GM18909 (cell line): ENCODE data around the gene SSX1.
"Not testable (repeated sequence)": the region's sequence is repeated elsewhere in the genome, so short reads cannot be mapped to it uniquely, and the experiment has no call there.

Experiments used
- ATAC-seq: cut with Tn5 transposase; IDR thresholded peaks from one replicate; pipeline ENCODE4 v1.9.1; 2021; ENCODE audit warnings: mild to moderate bottlenecking; ENCODE audit not compliant: unreplicated experiment, poor library complexity

SSX1 gene

GRCh38 chrX:48255062-48255796 lies at the start of gene SSX1:
TSS of gene SSX1 (plus strand) at chrX:48255392. CDS start at chrX:48257242, 1,850 bp downstream.
- ATAC-seq, result not testable (repeated sequence)

- not testable (repeated sequence) for ATAC-seq
Observed at GRCh38 chrX:48214341-48214740, 40.9 kb upstream of the SSX1 start.

- not testable (repeated sequence) for ATAC-seq
Observed at GRCh38 chrX:48224196-48224595, 31.0 kb upstream of the SSX1 start.

GRCh38 chrX:48252945-48253344 lies 2.2 kb upstream of the SSX1 start:
- not testable (repeated sequence) for ATAC-seq

GRCh38 chrX:48274365-48274764 lies 19.2 kb downstream of the SSX1 start:
- not testable (repeated sequence) for ATAC-seq

GRCh38 chrX:48278958-48279357 lies 23.8 kb downstream of the SSX1 start:
- ATAC-seq, result no peak

GRCh38 chrX:48280729-48281128 lies 25.5 kb downstream of the SSX1 start:
- not testable (repeated sequence) for ATAC-seq

GRCh38 chrX:48306175-48306574 lies 51.0 kb downstream of the SSX1 start:
- ATAC-seq, result no peak

- not testable (repeated sequence) for ATAC-seq
Observed at GRCh38 chrX:48313996-48314395, 58.8 kb downstream of the SSX1 start.
